ENCODE data around the gene CPT1A.
"Not testable (repeated sequence)": the region's sequence is repeated elsewhere in the genome, so short reads cannot be mapped to it uniquely, and the experiment has no call there.

CPT1A gene

GRCh38 chr11:68841718-68842426 lies at the start of gene CPT1A:
Gene CPT1A (minus strand): TSS chr11:68841916. CDS start chr11:68815474, 26,442 bp downstream.
- DNase-seq = peak; percentile 73

GRCh38 chr11:68890490-68891231 lies 48.9 kb upstream of the CPT1A start:
- DNase-seq = peak; percentile 91

DNA sequence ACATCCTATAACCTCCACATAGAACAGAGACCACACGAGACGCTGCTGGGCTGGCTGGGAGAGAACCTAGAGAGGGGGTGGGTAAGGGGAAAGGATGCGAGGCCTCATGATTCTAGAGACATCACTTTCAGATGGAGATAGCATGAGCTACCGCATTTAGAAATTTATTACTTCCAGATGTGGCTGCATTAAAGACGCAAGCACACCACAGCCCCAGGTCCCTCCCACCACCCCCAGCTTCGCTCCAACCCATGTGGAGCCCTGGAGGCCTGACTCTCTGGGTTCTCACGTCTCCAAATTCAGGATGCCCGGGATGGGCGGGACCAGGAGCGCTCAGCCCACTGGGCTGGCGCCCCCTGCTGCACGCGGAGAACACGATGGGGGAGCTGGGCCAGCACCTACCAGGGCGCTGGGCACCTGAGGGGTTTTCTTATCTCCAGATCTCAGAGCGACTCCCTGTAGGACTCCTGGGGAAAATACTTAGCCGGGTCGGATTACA lies 48.3 kb upstream of the CPT1A start:
- peak; percentile 94 for DNase-seq

GRCh38 chr11:68884827-68885226 lies 43.1 kb upstream of the CPT1A start:
- not testable (repeated sequence) for DNase-seq

GRCh38 chr11:68882391-68882790 lies 40.7 kb upstream of the CPT1A start:
- no peak for DNase-seq

- DNase-seq = no peak
Observed at GRCh38 chr11:68881320-68881719, 39.6 kb upstream of the CPT1A start.

DNA sequence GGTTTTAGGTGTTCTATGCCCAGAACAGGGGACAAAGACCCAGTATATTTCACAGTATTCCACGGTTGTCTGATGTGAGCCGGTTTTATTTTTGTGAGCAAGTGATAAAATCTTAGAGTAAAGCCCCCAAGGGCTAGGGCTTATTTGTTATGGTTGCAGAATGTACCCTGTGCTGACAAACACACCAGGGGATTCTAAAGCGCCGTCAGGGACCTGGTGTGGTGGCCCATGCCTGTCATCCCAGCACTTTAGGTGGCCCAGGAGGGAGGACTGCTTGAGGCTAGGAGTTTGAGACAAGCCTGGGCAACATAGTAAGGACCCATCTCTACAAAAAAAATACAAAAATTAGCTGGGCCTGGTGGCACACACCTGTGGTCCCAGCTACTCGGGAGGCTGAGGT lies 39.1 kb upstream of the CPT1A start:
- DNase-seq = no peak

DNA sequence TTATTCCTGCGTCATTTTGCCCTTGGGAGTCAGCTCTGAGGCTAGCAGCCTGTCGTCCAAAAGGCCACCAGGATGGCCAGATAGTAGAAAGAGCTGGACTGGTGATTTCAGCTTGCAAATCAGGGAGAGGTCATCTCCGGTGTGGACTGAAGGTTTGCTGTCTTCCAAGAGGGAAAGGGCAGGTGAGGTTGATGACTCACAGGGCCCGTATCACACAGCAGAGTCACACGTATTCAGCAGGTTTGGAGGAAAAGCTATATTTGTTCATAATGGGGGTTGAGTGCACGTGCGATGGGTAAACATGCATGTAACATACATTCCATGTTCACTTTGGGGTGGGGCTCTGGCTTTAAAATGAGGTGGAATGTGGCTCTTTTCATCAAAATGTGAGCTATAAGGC lies 36.3 kb upstream of the CPT1A start:
- no peak for DNase-seq

GRCh38 chr11:68872216-68873003 lies 30.7 kb upstream of the CPT1A start:
- peak; percentile 14 for DNase-seq

GRCh38 chr11:68870470-68870869 lies 28.8 kb upstream of the CPT1A start:
- DNase-seq = peak; percentile 26

DNA sequence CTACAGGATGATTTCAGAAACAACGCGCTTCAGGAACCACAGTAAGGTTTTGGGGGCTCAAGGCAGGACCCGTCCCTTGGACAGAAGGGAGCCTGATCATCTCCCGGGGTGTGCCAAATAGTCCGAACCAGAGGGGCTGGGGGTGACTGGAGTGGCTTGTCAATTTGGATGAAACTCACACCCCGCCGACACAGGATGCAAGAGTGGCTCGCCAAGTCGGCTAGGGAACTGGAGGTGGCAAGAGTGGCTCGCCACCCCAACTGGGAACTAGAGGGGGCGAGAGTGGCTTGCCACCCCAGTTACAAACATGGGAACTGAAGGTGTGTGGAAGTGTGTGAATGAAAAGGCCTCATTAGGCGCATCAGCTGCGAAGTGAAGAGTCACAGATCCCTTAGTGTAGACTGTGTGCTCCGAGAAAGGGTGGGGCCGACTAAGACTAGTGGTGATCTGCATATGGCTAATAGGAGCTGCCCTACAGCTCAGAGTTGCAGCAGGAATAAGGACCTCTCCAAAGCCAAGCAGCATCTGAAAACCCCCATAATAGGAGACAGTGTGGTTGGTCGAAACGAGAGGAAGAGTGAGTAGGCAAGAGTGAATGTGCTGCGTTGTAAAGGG lies 26.6 kb upstream of the CPT1A start:
- DNase-seq = no peak

DNA sequence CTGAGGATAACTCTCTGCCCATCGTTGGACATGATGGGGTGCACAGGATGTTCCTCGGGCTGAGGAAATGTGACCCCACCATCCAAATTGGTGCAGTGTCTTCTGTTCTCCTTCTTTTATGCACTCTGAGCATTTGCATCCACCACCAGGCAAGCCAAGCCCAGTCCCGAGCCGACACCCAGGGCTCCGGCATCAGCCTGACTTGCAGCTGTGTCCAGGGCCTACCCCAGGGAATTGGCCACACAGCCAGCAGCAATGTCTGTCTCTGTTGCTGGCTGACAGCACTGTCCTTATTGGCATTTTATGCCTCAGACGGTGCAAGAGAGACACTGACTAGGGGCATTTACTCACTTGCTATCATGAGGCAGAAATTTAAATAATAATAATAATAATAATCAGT lies 25.4 kb upstream of the CPT1A start:
- no peak for DNase-seq

DNA sequence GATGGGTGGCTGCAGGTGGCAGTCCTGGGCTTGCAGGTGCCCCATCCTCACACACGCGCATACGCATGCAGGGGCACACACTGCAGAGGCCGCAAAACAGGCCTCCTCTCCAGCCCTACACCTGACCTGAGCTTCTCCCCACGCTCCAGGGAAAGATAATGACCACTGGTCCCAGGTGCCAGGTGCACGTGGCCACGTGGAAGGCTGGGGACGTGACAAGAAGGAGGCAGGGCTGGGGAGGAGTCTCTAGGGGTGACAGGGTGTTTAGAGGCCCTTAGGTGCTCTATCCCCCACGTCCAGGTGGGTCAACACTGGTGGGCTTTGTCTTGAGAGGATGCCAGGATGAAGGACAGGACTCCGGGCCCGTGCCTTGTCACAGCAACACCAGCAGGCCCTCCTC lies 23.5 kb upstream of the CPT1A start:
- DNase-seq = no peak

DNA sequence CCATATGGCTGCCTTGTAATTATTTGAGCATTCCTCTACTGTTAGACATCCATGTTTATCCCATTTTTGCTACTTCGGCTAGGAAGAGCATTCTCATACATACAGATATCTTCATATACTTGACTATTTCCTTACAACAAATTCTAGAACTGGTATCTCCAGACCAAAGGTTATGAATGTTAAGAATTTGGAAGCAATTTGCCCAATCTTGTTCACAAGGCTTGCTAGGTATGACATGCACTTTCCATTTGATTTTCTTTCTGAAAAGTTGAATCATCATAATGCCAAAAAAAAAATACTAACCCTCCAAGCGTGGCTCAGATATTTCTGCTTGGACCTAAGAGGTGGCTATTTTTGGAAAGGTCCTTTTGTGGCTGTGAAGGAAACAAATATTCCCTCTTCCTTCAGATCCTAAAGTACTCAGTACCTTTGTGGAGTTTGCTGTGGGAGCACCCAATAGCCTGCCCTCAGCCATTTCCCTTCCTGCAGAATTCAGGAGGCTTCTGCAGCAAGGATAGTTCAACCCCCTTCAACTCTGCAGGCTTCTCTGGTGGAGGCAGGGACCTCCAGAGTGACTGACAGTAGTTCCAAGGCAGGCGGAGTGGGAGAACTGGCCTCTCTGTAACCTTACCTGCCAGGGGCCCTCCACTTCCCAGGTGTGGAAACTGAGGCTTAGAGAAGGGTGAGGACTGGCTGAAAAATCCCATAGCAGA lies 22.0 kb upstream of the CPT1A start:
- no peak for DNase-seq

GRCh38 chr11:68862421-68862820 lies 20.7 kb upstream of the CPT1A start:
- no peak for DNase-seq

DNA sequence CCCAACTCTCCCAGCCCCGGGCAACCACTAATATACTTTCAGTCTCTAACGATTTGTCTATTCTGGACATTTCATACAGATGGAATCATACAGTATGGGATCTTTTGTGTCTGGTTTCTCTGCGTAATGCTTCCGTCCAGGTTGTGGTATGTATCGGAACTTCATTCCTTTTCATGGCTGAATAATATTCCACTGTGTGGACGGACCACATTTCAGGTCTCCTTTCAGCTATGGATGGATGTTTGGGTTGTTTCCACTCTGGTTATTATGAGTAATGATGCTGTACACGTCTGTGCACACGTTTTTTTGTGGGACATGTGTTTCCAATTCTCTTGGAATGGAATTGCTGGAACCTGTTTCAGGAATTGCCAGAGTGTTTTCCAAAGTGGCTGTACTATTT lies 17.4 kb upstream of the CPT1A start:
- DNase-seq = no peak

DNA sequence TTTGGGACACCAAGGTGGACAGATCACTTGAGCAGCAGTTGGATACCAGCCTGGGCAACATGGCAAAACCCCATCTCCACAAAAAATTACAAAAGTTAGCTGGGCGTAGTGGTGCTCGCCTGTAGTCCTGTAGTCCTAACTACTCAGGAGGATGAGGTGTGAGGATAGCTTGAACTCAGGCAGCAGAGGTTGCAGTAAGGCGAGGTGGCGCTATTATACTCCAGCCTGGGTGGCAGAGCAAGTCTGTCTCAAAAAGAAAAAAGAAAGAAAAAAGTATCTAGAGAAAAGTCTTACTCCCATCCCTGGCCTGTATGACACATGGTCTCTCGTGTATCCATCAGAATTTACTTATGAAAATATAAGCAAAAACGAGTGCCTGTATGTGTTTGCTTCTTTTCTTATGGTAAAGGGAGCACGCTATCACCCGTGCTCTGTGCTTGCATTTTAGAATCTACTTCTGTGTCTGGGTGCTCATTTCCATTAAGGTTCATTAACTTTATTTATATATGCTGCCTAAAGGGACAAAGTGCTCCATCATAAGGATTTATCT lies 15.4 kb upstream of the CPT1A start:
- DNase-seq = no peak

GRCh38 chr11:68856425-68857030 lies 14.8 kb upstream of the CPT1A start:
- DNase-seq = not testable (repeated sequence)

GRCh38 chr11:68855205-68855981 lies 13.7 kb upstream of the CPT1A start:
- peak; percentile 33 for DNase-seq

DNA sequence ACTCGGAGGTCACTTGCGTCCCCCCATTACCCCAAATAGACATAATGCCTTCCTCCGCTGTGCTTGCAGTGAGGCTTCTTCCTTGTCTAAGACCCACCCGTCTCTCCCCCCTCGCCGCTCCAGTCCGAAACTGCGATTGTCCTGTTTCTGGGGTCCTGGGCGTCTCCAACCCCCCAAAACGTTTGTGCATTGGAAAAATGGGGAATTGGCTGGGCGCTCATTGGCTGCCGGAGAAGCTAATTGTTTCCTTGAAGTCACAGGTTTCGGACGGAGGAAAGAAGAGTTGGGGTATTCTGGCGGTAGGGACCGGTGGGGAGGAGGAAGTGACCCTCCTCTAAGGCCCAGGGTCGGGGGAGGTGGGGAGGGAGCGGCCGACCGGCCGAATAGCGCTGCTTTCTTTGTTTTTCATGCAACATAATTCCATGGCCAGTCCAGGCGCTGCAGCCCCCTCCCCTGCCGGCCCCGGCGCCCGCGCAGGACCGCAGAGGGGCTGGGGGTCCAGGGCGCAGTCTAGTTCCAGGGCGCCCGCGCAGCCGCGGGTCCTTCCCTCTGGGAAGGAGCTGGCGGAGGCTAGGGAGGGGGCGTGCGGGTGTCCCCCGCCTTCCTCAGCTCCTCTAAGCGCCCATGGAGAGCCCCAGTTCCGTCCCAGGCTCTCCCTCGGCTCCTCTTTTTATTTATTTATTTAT lies 12.7 kb upstream of the CPT1A start:
- DNase-seq = no peak

Data from EL (cell line).